Measurements from ENCODE around the gene DPAGT1.
"Not testable (repeated sequence)": the region's sequence is repeated elsewhere in the genome, so short reads cannot be mapped to it uniquely, and the experiment has no call there.

The DPAGT1 gene

GRCh38 chr11:119093942-119094815, 7.5 kb downstream of the DPAGT1 start:
- peak; percentile 30 for DNase-seq (ENCODE audit: low spot score)

DNA sequence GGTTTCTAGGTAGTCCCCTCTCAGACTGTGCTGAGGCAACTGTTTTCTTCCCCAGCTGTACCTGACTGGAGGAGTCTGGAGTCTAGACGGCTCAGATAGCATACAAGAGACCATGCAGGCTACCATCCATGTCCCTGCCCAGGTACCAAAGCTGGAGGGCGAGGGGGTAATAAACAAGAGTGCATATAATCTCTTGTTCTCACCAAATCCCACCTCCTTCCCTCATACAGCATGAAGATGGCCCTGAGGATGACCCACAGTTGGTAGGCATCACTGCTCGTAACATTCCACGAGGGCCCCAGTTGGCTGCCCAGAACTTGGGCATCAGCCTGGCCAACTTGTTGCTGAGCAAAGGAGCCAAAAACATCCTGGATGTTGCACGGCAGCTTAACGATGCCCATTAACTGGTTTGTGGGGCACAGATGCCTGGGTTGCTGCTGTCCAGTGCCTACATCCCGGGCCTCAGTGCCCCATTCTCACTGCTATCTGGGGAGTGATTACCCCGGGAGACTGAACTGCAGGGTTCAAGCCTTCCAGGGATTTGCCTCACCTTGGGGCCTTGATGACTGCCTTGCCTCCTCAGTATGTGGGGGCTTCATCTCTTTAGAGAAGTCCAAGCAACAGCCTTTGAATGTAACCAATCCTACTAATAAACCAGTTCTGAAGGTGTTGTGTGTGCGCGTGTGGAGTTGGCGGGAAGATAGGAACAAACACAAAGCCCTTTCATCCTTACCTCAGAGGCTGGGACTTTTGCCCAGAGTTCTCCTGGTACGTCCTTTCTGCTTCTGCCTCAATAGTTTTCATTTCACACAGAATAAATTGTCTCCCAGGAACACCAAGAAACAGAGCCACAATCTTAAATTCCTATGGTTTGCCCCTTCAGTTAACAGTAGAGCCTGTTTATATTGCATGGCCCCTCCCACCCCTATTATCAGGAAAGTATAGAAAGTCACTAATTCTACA, 8.5 kb downstream of the DPAGT1 start:
- no peak for DNase-seq (ENCODE audit: low spot score)

DNA sequence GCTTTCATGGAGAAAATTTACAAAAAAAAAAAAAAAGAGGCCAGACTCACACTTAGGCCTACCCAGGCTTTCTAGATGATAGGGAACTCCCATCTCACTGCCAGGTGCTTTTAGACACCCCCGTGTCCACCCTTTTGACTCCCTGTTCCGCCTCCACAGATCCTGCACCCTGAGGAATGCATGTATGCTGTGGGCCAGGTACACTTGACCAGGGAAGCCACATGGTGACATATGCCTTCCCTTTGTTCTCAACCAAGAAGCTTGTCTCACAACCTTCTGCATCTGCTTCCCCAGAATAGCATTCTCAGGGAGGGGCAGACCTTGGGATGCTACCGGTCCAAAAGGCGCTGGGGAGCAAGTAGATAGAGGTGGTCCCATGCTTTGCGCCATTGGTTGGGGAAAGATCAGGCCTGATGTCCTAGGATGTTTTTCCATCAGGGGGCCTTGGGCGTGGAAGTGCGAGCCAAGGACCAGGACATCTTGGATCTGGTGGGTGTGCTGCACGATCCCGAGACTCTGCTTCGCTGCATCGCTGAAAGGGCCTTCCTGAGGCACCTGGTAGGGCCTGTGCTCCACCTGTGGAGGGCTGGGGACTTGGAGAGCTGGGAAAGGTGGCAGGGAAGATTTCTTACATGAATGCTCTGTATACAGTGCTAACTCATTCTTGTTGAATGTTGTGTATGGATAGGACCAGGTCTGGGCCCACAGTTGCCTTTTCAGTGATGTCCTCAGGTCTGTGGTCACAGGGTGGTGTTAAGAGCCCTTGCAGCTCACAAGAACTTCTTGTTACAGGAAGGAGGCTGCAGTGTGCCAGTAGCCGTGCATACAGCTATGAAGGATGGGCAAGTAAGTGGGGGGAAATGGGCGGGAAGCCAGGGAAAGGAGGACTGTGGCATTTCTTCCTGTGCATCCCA, 9.4 kb downstream of the DPAGT1 start:
- DNase-seq (ENCODE audit: low spot score) = no peak

- DNase-seq (ENCODE audit: low spot score) = no peak
Observed at GRCh38 chr11:119091178-119091577, 10.5 kb downstream of the DPAGT1 start.

GRCh38 chr11:119089319-119089718, 12.3 kb downstream of the DPAGT1 start:
- no peak for DNase-seq (ENCODE audit: low spot score)

DNA sequence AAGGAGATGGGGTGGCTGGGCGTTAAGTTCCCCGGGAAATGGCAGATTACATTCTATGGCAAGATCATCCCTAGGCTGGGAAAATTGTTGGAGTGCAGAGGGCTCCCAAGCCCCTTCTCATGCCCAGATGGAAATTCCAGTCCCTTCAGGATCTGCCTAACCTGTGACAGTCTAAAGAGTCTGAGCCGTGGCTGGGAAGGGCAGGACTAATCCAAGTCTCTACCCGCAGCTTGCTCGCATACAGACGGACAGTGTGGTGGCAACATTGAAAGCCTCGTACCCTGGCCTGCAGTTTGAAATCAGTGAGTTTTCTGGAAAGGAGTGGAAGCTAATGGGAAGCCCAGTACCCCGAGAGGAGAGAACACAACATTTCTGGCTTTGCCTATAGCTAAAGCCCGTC, 13.2 kb downstream of the DPAGT1 start:
- no peak for DNase-seq (ENCODE audit: low spot score)

GRCh38 chr11:119087747-119088241, 13.9 kb downstream of the DPAGT1 start:
- DNase-seq (ENCODE audit: low spot score) = no peak

DNA sequence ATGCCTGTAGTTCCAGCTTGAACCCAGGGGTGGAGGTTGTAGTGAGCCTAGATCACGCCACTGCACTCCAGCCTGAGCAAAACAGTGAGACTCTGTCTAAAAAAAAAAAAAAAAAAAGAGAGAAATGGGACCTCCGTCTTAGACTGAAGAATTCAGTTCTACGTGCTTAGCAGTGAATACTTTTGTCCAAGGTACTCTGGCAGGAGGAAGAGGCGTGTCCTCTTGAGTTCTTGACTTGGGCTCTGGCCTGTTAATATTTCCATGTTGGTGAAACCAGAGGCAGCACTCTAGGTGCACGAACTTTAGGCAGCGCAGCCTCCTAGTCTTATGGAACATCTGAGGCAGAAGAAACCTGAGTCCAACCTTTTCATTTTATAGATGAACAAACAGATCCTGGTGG, 14.5 kb downstream of the DPAGT1 start:
- no peak for DNase-seq (ENCODE audit: low spot score)

DNA sequence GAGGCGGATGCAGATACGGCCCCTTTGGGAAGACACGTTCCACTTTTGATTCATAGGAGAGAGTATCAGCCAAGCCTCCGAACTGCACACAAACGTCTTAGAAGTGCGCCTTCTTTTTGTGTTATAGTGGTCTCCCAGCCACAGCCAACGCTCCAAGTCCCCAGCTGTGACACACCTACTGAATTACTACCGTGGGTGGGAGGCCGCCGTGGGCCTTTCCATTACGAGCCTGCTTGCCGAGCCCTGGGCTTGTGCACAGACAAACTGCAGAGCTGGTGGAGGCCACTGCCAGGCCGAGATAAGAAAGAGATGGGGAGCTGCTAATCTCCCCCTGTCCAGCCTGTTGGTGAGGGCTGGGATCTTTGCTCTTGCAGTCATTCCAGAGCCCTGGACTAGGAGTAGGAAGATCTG, 16.2 kb downstream of the DPAGT1 start:
- DNase-seq (ENCODE audit: low spot score) = no peak

- DNase-seq (ENCODE audit: low spot score) = peak; percentile 85
Observed at GRCh38 chr11:119084663-119085436, 16.8 kb downstream of the DPAGT1 start, which contains the start of gene HMBS. HMBS (plus strand) TSS chr11:119084881; CDS start chr11:119085034, 153 bp downstream.

DNA sequence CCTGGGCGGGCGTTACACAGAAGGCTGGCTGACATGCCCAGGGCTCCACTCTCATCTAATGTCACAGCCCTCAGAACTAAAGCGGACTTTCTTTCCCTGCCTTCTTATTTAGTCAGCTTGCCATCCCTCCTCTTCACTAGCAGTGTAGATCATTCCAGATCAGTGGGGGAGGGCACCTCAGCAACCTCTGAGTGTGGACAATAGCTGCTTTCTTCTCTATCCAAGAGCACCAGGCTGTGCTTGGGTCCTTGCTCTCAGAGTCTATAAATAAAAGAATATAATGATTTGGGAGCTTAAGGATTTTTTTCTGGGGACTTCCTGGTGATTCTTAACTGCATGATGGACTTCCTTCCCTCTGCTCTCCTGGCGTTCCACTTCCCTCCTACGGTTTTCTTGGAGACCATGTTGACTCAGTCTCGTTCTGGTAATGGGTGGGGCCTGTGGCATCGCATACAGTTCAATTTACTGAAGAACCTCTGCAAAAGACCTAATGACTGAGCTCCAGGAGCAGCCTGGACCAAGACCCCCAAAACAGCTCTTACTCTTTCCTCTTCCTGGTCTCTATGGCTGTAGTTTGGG, 19.9 kb downstream of the DPAGT1 start:
- DNase-seq (ENCODE audit: low spot score) = no peak

DNA sequence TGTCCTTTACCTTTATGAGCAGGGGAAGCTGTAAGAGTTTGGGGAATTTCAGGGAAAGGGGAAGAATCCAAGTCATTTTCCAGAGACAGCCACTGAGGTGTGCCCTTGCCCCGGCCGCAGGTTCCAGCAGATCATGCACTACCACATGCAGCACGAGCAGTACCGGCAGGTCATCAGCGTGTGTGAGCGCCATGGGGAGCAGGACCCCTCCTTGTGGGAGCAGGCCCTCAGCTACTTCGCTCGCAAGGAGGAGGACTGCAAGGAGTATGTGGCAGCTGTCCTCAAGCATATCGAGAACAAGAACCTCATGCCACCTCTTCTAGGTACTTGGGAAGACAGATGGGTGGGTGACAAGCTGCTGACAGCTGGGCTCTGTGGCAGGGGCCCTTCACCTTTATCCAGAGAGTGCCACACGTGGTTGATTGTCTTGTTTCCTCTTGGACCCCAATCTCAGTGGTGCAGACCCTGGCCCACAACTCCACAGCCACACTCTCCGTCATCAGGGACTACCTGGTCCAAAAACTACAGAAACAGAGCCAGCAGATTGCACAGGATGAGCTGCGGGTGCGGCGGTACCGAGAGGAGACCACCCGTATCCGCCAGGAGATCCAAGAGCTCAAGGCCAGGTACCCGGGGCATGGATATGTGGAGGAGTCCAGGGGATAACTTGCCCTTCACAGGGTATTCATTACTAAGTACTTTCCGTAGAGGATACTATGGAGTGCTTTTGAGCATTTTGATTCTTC, 22.8 kb downstream of the DPAGT1 start:
- DNase-seq (ENCODE audit: low spot score) = no peak

DNA sequence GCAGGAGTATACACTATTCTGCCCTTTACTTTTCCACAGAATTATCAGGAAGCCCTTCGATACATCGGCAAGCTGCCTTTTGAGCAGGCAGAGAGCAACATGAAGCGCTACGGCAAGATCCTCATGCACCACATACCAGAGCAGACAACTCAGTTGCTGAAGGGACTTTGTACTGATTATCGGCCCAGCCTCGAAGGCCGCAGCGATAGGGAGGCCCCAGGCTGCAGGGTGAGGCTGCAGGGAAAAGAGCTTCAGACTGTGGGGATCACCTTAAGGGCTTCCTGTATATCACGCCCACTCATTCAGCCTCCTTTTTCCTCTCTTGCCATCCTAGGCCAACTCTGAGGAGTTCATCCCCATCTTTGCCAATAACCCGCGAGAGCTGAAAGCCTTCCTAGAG, 23.8 kb downstream of the DPAGT1 start:
- DNase-seq (ENCODE audit: low spot score) = no peak

- DNase-seq (ENCODE audit: low spot score) = peak; percentile 98
Observed at GRCh38 chr11:119067371-119068222, 34.1 kb downstream of the DPAGT1 start, which contains the start of gene VPS11. VPS11 (plus strand) TSS chr11:119067818; CDS start chr11:119067824, 6 bp downstream.

DNA sequence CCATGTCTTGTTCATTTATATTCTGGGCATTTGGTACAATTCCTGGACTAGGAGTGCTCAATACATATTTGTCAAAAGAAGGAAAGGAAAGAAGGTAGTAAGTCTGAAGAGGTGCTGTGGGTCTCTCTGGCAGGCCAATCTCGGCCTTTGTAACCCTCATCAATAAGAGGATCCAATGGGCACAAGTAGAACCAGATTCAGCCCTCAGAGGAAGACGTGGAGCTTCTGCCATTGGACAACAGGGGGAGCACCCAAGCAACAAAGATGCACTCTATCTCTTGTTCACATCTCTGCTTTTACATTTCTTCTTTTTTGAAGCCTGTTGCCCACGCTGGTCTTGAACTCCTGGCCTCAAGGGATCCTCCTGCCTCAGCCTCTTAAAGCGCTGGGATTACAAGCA, 36.3 kb downstream of the DPAGT1 start:
- peak; percentile 53 for DNase-seq (ENCODE audit: low spot score)

DNA sequence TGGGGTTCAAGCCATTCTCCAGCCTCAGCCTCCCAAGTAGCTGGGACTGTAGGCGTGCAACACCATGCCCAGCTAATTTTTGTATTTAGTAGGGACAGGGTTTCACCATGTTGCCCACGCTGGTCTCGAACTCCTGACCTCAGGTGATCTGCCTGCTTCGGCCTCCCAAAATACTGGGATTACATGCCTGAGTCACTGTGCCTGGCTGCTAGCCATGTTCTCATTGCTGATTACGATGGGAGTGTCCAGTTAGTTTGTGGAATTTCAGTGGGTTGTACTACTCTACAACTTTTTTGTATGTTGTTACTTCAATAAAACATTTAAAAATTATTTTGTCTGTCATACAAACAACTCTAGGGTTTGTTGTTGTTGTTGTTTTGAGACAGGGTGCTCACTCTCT, 38.9 kb downstream of the DPAGT1 start:
- DNase-seq (ENCODE audit: low spot score) = no peak

GRCh38 chr11:119061256-119061655, 40.4 kb downstream of the DPAGT1 start:
- no peak for DNase-seq (ENCODE audit: low spot score)

- not testable (repeated sequence) for DNase-seq (ENCODE audit: low spot score)
Observed at GRCh38 chr11:119059128-119059527, 42.5 kb downstream of the DPAGT1 start.

Data from CD4-positive, alpha-beta T cell treated with Interleukin-6 at 100 ng/mL for 8 hours (primary cell).